HG03135 (cell line): ENCODE measurements around the gene PSMD5.
A peak's percentile ranks its signal among the peaks of the same experiment; 100 is the strongest.
"Not testable (repeated sequence)": the region's sequence is repeated elsewhere in the genome, so short reads cannot be mapped to it uniquely, and the experiment has no call there.

Experiments used
- ATAC-seq: cut with Tn5 transposase; IDR thresholded peaks from one replicate; pipeline ENCODE4 v1.9.1; 2021; ENCODE audit warnings: mild to moderate bottlenecking, moderate library complexity; ENCODE audit not compliant: unreplicated experiment

PSMD5 gene

DNA sequence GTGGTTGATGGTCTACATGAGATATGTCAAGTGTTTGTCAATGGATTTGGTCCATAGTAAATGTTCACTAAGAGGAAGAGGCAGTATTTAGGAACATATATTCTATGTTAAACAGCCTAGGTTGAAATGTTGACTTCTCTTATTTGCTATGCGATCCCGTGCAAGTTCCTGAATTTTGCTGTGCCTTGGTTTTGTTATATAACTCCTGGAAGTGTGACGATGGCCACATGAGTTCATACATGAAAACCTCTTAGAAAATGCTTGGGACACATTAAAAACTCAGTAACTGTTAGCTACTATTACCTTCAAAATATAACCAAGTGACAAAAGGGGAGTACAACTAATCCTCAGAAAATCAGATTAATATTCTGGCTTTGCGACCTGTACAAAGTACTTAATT is 27.6 kb downstream of the PSMD5 start:
- ATAC-seq, result no peak

GRCh38 chr9:120808931-120809330 is 33.8 kb downstream of the PSMD5 start:
- no peak for ATAC-seq

- no peak for ATAC-seq
These were observed 34.9 kb downstream of the PSMD5 start for GRCh38 chr9:120807607-120808379.

- ATAC-seq, result not testable (repeated sequence)
These were observed 37.8 kb downstream of the PSMD5 start for GRCh38 chr9:120804784-120805363.

DNA sequence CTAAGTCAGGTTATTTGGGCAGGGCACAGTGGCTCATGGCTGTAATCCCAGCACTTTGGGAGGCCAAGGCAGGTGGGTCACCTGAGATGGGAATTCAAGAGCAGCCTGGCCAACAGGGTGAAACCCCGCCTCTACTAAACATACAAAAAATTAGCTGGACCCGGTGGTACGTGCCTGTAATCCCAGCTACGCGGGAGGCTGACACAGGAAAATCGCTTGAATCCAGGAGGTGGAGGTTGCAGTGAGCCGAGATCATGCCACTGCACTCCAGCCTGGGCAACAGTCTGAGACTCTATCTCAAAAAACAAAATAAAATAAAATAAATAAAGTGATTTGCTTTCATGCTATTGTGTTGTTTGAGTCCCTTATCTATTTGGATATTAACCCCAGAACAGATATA is 41.3 kb downstream of the PSMD5 start:
- ATAC-seq, result no peak

GRCh38 chr9:120792898-120793765 is 49.6 kb downstream of the PSMD5 start, which contains the start of gene FBXW2:
FBXW2 (minus strand) TSS chr9:120793416; CDS start chr9:120788258, 5,158 bp downstream.
- ATAC-seq, result peak; percentile 90

GRCh38 chr9:120791161-120791560 is 51.6 kb downstream of the PSMD5 start:
- ATAC-seq, result no peak

DNA sequence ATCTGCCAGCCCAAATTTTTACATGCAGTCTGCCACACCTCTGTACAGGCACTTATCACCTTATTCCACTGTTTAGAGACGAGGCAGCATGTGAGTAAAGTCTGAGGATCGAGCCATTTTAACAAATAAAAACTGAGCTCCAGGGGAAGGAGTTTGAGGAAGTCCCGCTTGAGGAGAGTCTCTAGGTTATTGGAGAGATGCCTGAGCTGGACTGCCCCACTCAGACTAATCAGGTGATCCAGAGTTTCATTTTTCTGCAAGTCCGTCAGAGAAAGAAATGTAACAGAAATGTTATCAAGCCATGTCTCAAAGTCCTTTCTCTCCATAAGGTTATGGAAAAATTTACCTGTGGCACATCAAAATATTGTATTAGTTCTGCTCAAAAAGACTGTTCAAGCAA is 54.8 kb downstream of the PSMD5 start:
- no peak for ATAC-seq

GRCh38 chr9:120783602-120784047 is 59.1 kb downstream of the PSMD5 start:
- ATAC-seq, result no peak

DNA sequence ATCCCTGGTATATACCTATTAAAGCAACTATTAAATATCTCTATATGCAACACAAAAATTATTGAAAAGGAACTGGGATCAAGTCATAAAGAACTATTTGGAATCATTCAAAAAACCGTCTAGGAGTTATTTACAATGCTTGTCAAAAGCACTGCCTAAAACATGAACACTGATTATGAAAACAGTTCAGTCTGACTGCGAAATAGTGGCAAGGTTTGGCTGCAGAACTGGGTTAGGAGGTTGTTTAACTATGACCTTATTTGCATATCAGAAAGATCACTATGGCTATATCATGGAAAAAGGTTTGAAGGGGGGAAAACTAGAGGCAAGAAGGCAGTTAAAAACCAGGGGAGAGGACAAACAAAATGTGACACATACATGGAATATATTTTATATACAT is 61.5 kb downstream of the PSMD5 start:
- ATAC-seq, result no peak

DNA sequence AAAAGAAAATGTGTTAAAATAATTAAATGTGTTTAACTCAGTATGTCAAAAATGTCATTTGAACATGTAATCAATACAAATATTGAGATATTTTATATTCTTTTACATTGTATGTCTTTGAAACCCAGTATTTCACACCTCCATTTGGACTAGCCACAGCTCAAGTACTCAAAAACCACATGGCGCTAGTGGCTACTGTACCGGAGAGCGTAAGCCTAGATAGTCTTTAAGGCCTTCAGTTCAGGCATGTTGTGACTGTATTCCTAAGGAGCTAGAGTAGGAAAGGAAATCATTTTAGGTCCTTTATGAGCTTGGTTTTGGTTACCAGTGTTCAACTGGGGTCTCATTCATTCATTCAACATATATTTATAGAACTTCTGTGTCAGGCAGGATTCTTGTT is 62.4 kb downstream of the PSMD5 start:
- no peak for ATAC-seq

DNA sequence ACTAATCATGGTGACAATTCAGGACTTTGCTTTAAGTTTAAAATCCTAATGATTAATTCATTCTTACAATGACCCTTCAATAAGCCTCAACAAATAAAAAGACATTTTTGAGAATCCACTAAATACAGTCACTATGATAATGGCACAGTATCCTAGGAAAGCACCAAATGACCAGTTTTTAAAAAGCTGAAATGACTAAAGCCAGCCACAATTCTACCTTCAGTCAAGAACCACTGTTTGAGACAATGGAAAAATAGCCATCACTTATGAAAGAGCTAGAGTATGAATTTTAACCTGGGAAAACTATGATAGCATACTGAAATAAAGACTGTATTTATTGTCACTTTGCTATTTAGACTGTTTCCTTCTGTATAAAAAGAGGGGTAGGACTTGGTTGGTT is 63.5 kb downstream of the PSMD5 start:
- ATAC-seq, result no peak

DNA sequence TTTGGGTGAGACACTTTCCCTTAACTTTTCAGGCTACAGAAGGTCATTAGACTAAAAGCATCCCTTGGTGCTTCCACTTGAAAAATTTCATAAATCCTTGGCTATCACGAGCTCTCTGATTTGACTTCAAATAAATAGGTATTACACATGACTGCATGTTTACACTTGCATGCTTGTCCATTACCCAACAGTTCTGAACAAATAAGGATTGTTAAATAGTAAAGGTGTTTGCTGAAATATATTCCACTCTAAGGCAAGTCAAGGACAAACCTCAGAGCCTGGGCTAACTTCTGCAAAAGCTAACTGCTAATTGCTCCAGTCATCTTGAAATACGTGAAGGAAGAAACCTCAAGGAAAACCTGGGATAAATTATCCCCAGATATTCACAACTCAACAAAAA is 64.0 kb downstream of the PSMD5 start:
- no peak for ATAC-seq

GRCh38 chr9:120777229-120777628 is 65.5 kb downstream of the PSMD5 start:
- no peak for ATAC-seq

DNA sequence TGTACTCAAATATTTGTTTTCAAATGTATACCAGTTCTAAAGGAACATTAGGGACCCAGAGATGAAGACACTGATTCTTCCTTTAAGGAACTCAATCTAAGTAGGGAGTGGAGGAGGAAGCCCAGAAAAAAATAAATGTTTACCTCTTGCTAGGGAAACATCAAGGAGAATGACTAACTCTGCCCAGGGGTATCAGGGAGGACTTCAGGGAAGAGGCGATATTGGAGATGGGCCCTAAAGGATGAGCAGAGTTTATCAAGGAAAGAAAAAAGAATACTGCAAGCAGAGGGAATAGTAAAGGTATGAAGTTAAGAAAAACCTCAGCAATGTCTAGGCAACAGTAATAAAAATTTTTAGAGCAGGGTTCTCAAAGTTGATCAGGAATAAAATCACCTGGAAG is 65.9 kb downstream of the PSMD5 start:
- ATAC-seq, result no peak

GRCh38 chr9:120775859-120776258 is 66.9 kb downstream of the PSMD5 start:
- ATAC-seq, result no peak

DNA sequence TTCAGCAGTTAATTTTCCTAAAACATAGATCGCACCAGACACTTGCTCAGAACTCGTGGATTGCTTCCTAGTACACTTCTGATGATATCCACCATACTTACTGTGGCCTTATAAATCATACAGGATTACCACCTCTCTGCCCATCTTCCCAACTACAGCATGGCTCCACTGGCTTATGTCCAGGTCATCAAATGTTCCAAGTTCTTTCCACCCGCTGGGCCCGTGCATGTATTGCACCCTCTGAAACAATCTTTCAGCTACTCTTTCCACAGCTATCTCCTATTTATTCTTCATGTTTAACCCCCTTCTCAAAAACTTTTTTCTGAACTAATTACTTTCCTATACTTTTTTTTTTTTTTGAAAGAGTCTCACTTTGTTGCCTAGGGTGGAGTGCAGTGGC is 68.0 kb downstream of the PSMD5 start:
- no peak for ATAC-seq

GRCh38 chr9:120773256-120773655 is 69.5 kb downstream of the PSMD5 start:
- ATAC-seq, result no peak

DNA sequence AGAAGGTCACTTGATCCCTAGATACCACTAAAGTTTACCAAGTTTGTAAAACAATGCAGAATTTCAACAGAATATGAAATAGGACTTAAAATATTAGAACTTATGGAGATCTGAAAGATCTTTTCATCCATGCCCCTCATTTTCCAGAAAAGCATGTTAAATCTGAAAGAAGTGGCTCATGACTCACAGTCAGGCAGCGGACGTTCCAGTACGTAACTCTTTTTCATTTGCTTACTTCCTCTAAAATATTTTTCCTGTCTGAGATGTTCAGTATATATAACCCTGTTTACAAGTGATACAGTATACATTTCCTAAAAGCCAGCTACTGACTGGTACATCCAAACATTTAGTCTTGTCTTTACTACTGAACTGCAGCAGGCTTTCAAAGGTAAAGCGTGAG is 71.8 kb downstream of the PSMD5 start:
- ATAC-seq, result no peak

- no peak for ATAC-seq
These were observed 73.8 kb downstream of the PSMD5 start for GRCh38 chr9:120768886-120769285.

GRCh38 chr9:120768247-120768646 is 74.5 kb downstream of the PSMD5 start:
- ATAC-seq, result no peak

DNA sequence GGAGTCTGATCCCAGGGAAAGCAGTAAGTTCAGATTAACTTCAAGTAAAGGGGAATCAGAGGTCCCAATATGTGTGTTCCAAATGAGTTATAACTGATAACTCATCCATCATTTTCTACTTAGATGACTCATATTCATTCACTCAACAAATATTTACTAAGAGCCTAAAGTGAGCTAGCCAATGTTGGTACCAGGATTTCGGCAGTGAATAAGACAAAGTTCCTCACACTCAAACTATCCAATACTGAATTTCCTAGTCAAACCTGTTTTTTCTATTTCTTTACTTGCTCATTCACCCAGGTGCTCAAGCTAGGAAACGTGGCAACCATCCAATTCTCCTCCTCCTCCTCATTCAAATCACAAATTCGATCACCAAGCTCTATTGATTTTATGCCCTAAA is 75.3 kb downstream of the PSMD5 start:
- no peak for ATAC-seq
